SU-DHL-6 (cell line): ENCODE results near the gene MSANTD1.

Source experiments
- H2AFZ ChIP-seq: fragments of 200-600 bp; sonication (generic); 2 replicates; pipeline ENCODE4 v1.6.1; 2014; ENCODE audit warnings: low read depth, mild to moderate bottlenecking, moderate library complexity, mixed read lengths, antibody characterized with exemption, low read length; ENCODE audit not compliant: severe bottlenecking
- H3F3A ChIP-seq: fragments of 200-600 bp; shearing (Covaris generic); 2 replicates; pipeline ENCODE4 v1.6.0; 2016; ENCODE audit warnings: antibody characterized with exemption, mild to moderate bottlenecking; ENCODE audit not compliant: insufficient read depth
- H3K27ac ChIP-seq: fragments of 200-600 bp; sonication (generic); 2 replicates; pipeline ENCODE4 v1.5.1; 2016; ENCODE audit warnings: low read depth, mild to moderate bottlenecking, low read length, moderate library complexity, mixed read lengths
- H3K27me3 ChIP-seq: fragments of 200-600 bp; sonication (generic), shearing (Covaris generic); 2 replicates; pipeline ENCODE4 v1.6.0; 2014; ENCODE audit warnings: mild to moderate bottlenecking, low read length
- H3K36me3 ChIP-seq: fragments of 200-600 bp; sonication (generic); 2 replicates; pipeline ENCODE4 v1.6.1; 2014; ENCODE audit warnings: mild to moderate bottlenecking, low read length, mixed read lengths
- H3K4me2 ChIP-seq: fragments of 300-600, 200-600 bp; shearing (Covaris generic), sonication (generic); 2 replicates; pipeline ENCODE4 v1.6.0; 2014; ENCODE audit warnings: low read length, low read depth, mild to moderate bottlenecking; ENCODE audit not compliant: poor library complexity, severe bottlenecking
- H3K4me3 ChIP-seq: fragments of 200-600 bp; sonication (generic); 2 replicates; pipeline ENCODE4 v1.5.1; 2014; ENCODE audit warnings: antibody characterized with exemption, low read length, mild to moderate bottlenecking, mixed read lengths; ENCODE audit not compliant: insufficient read depth, poor library complexity, severe bottlenecking
- H3K79me2 ChIP-seq: fragments of 200-600 bp; sonication (generic); 2 replicates; pipeline ENCODE4 v1.6.1; 2014; ENCODE audit warnings: mild to moderate bottlenecking, low read length, moderate library complexity; ENCODE audit not compliant: insufficient read depth
- H3K9ac ChIP-seq: fragments of 200-600 bp; sonication (generic); 2 replicates; pipeline ENCODE4 v1.7.0; 2014; ENCODE audit warnings: mild to moderate bottlenecking, low read length
- H3K9me2 ChIP-seq: fragments of 200-600 bp; sonication (generic); replicated peaks from 2 replicates; pipeline ENCODE4 v1.6.1; 2014; ENCODE audit warnings: low read length; ENCODE audit not compliant: insufficient read depth
- H3K9me3 ChIP-seq: fragments of 200-600 bp; sonication (generic); 2 replicates; pipeline ENCODE4 v1.6.1; 2014; ENCODE audit warnings: low read length, mixed read lengths; ENCODE audit not compliant: insufficient read depth
- H4K20me1 ChIP-seq: fragments of 200-600 bp; sonication (generic); 2 replicates; pipeline ENCODE4 v1.6.1; 2014; ENCODE audit warnings: low read depth, mild to moderate bottlenecking, antibody characterized with exemption, low read length, moderate library complexity, mixed read lengths
- CTCF ChIP-seq: fragments of 200-600 bp; sonication (generic); IDR thresholded peaks from one replicate; pipeline ENCODE4 v1.5.1; 2017; ENCODE audit warnings: antibody characterized with exemption, mild to moderate bottlenecking, low read length, moderate library complexity; ENCODE audit not compliant: insufficient read depth, poor library complexity, severe bottlenecking
- EZH2phosphoT487 ChIP-seq: fragments of 200-600 bp; sonication (generic), shearing (Covaris generic); conservative IDR thresholded peaks from 2 replicates; pipeline ENCODE4 v1.6.1; 2018; ENCODE audit warnings: mild to moderate bottlenecking, antibody characterized with exemption, low read length, moderate library complexity, mixed read lengths

MSANTD1 gene

GRCh38 chr4:3226944-3227343 lies 22.0 kb upstream of the MSANTD1 start:
- Histone ChIP-seq H3K9ac (no peak overlapping the region), H3K9me2 (no peaks in the 10 kb centered on the region), H3K79me2 (no peaks in the 10 kb centered on the region), H3K9me3 (no peaks in the 10 kb centered on the region), H3K27me3 (no peaks in the 10 kb centered on the region), H2AFZ (no peak overlapping the region), H3K36me3 (no peaks in the 10 kb centered on the region), H3K4me3 (no peak overlapping the region), H3K27ac (no peak overlapping the region), H3F3A (no peaks in the 10 kb centered on the region), H3K4me2 (no peak overlapping the region), H4K20me1 (no peaks in the 10 kb centered on the region)
- TF ChIP-seq CTCF = no peak
- TF ChIP-seq EZH2phosphoT487 = no peak

GRCh38 chr4:3227878-3228675 lies 20.9 kb upstream of the MSANTD1 start:
- no peak overlapping the region for H3K4me3 ChIP-seq
- H3K79me2 ChIP-seq = no peaks in the 10 kb centered on the region
- no peak overlapping the region for H3K4me2 ChIP-seq
- no peaks in the 10 kb centered on the region for H4K20me1 ChIP-seq
- no peak overlapping the region for H2AFZ ChIP-seq
- no peak overlapping the region for H3K9ac ChIP-seq
- no peaks in the 10 kb centered on the region for H3K9me3 ChIP-seq
- TF ChIP-seq EZH2phosphoT487 (no peak), CTCF (no peak)
- H3K9me2 ChIP-seq = no peaks in the 10 kb centered on the region
- H3K36me3 ChIP-seq = no peaks in the 10 kb centered on the region
- H3F3A ChIP-seq = no peaks in the 10 kb centered on the region
- no peak overlapping the region for H3K27ac ChIP-seq
- no peaks in the 10 kb centered on the region for H3K27me3 ChIP-seq

- Histone ChIP-seq H3K27me3 (no peaks in the 10 kb centered on the region), H3F3A (no peaks in the 10 kb centered on the region), H3K4me2 (no peak overlapping the region), H2AFZ (no peak overlapping the region), H3K4me3 (no peak overlapping the region), H4K20me1 (no peaks in the 10 kb centered on the region), H3K36me3 (no peaks in the 10 kb centered on the region), H3K79me2 (no peaks in the 10 kb centered on the region), H3K9ac (no peak overlapping the region), H3K9me3 (no peaks in the 10 kb centered on the region), H3K9me2 (no peaks in the 10 kb centered on the region), H3K27ac (no peak overlapping the region)
- TF ChIP-seq EZH2phosphoT487 = no peak
- no peak for TF ChIP-seq CTCF
Observed at GRCh38 chr4:3228881-3229280, 20.1 kb upstream of the MSANTD1 start.
